Heart right ventricle (tissue), 16 donors: ENCODE measurements around the gene ETV2. TPM values are rescaled to one million over a fixed set of nuclear protein-coding genes. Genes with fewer than 3 reads are reported as not detected.
"Not testable (repeated sequence)": the region's sequence is repeated elsewhere in the genome, so short reads cannot be mapped to it uniquely, and the experiment has no call there.

Source experiments
- ATAC-seq, 8 donors: fragments of 200-7000 bp; cut with Tn5 transposase; one replicate each; pipeline ENCODE4 v1.9.1; 2020; ENCODE audit warnings: mild to moderate bottlenecking in 8 of 8, moderate library complexity in 8 of 8, moderate number of reproducible peaks in 1 of 8
- DNase-seq, 2 donors: peaks; one replicate each; pipeline ENCODE4 v3.0.0-alpha.2; 2020
- H3K27ac ChIP-seq, 10 donors: fragments of 200-600 bp; sonication (generic) in 2 of 10; one replicate each; pipeline versions ENCODE4 v1.5.0 to v1.8.0; 2020 to 2022; ENCODE audit warnings: mild to moderate bottlenecking in 3 of 10
- H3K27me3 ChIP-seq, 7 donors: fragments of 200-600 bp; one replicate each; pipeline ENCODE4 v1.8.0; 2021 to 2022; ENCODE audit warnings: mild to moderate bottlenecking in 2 of 7
- H3K36me3 ChIP-seq, 9 donors: fragments of 200-600 bp; sonication (generic) in 1 of 9; one replicate each; pipeline versions ENCODE4 v1.5.0 to v1.8.0; 2020 to 2022; ENCODE audit warnings: mild to moderate bottlenecking in 2 of 9
- H3K4me1 ChIP-seq, 9 donors: fragments of 200-600 bp; sonication (generic) in 1 of 9; one replicate each; pipeline versions ENCODE4 v1.5.0 to v1.8.0; 2020 to 2022; ENCODE audit warnings: mild to moderate bottlenecking in 4 of 9
- H3K4me3 ChIP-seq, 10 donors: fragments of 200-600 bp; sonication (generic) in 2 of 10; one replicate each; pipeline versions ENCODE4 v1.5.0 to v1.8.0; 2020 to 2022; ENCODE audit warnings: mild to moderate bottlenecking in 7 of 10, moderate library complexity in 2 of 10
- H3K9me3 ChIP-seq, 11 donors: fragments of 200-600 bp in 10 of 11; sonication (generic) in 2 of 11; one replicate each; pipeline versions ENCODE4 v1.5.0 to v1.8.0; 2013 to 2022; ENCODE audit warnings: mild to moderate bottlenecking in 2 of 11, control low read depth in 1 of 11, moderate library complexity in 1 of 11
- WGBS, 2 donors: extraction: QIAGEN DNeasy Blood & Tissue Kit; methylation state at CpG; one replicate each; pipeline ENCODE4 v1.1.7; 2013; ENCODE audit warnings: inconsistent platforms in 1 of 2; 5-methylcytosine and 5-hydroxymethylcytosine counted together
- intact Hi-C, 10 donors: fragments of 100-400 bp; cut with DNase I; formaldehyde crosslinking; loops; one replicate each; pipeline versions ENCODE4 v1.11.1 to v1.14.2; 2022
- polyA plus RNA-seq, 2 donors: library from polyadenylated mRNA; stranded (reverse); fragments of 200-250 nt; gene quantifications; one replicate each; pipeline ENCODE4 v1.2.3, GENCODE V29; 2013
- total RNA-seq, 10 donors: library from RNA; stranded (reverse); fragmentation: NEBNext Ultra II Directional in 3 of 10; extraction: Animal tissue kit (Norgen Biotek cat#: 25700) in 3 of 10; gene quantifications; one replicate each; pipeline versions ENCODE4 v1.2.1 to v1.2.4, GENCODE V29; 2021 to 2023
- TF ChIP-seq, protein P1 (sequence below), 9 donors: fragments of 200-600 bp; sonication (generic) in 2 of 9; IDR thresholded peaks; one replicate each; pipeline versions ENCODE4 v1.5.0 to v1.8.0; 2021 to 2022; ENCODE audit warnings: antibody characterized with exemption in 9 of 9, mild to moderate bottlenecking in 5 of 9, moderate library complexity in 1 of 9
- donor health status: Arrhythmogenic right ventricular cardiomyopathy.
- donor health status: ischemic (EF 13 %, LVEDD 7.1; RV severe dilation, severe dysfunction).
- donor health status: healthy with polysubstance abuse.
- donor health status: DM: no; HTN: yes; CAD: no.
- donor health status: DM: no; HTN: no; CAD: no.
- donor health status: ischemic (EF 25% LVEDD 6.9; RV normal size, moderate dysfunction).
- donor health status: ischemic (EF 25% LVEDD 5.7; RV mildly dilated, moderate dysfunction).
- donor health status: healthy.
- donor health status: DM: yes; HTN: yes; CAD: no.
- donor health status: Ischemic cardiomyopathy.
- donor health status: ischemic (EF 35%, LVEDD 5.7; RV mildly dilated, moderate dysfunction).
- donor health status: nonischemic (EF 11% LVEDD 7.7; RV severe dilation, severe dysfunction).
- donor health status: DM: yes; HTN: yes; CAD: no.
- donor health status: PGD.
- donor health status: ischemic (EF 29% LVEDD 5.4; RV normal size, mild dysfunction).
- donor health status: nonischemic (EF 23%, LVEDD 6.1; RV moderate dilation, normal function).

ETV2 gene
- total and polyA plus RNA-seq, 12 donors: 0.26 to 1.5 (median 0.41) TPM; not detected in 6

DNA sequence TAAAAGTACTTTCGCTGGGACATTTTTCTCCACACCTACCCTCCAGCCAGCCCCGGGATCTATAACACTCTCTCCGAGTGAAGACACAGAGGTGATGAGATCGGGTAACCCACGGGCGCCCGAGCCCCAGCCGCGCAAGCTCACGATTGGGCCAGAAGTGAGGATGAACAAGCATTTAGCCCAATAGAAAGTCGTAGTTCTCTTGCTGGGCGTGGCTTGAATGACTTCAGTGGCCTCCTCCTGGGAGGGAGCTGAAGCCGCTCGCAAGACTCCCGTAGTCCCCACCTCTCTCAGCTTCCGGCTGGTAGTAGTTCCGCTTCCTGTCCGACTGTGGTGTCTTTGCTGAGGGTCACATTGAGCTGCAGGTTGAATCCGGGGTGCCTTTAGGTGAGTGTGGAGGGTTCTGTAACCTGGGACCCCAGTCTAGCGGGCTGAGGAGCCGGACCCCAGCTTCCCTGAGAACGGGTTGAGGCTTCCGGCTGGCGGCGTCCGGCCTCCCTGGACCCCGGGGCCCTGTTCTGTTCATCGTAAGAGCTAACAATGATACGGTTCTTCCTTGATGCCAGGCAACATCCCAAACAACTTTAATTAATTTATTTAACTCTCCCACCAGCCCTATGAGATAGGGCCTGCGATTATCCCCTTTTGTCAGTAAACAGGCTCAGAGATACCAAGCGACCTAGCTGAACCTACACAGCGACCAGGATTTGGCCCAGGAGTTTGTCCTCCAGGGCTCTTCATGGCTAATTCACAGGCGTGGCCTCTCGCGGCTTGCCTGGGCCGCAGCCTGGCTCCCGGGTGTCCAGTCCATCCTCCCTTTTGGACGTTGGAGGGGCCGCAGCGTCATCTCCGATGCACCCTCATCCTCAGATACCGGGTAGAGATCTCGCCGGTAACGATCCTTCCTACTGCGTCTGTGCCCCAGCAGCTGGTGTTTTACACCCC, 6.7 kb downstream of the ETV2 start, which contains the start of gene COX6B1:
TSS of gene COX6B1 (plus strand) at position 307 of the 945 bp plus-strand sequence. CDS start 2,921 bp downstream, outside the sequence.
- DNase-seq (peak; percentile 85 to 97), ATAC-seq (peak; percentile 78 to 88 (median 84))
- H3K27ac ChIP-seq: peak within 1 kb of the TSS; percentile 88 to 97 (median 95)
- H3K9me3 ChIP-seq: no peaks in the 10 kb centered on the region
- 0% methylated on average over 46 of the region's 46 CpGs for WGBS, 2 donors
- intact Hi-C loops: loop anchor here in 2 of 10 donors (1.0 to 10.0 kb wide), 2 partner anchors 99 to 103 kb away; partner anchors contain the start of gene TMEM147 (in 1 of the 2)
- H3K27me3 ChIP-seq: no peaks in the 10 kb centered on the region
- TF ChIP-seq, protein P1, sequence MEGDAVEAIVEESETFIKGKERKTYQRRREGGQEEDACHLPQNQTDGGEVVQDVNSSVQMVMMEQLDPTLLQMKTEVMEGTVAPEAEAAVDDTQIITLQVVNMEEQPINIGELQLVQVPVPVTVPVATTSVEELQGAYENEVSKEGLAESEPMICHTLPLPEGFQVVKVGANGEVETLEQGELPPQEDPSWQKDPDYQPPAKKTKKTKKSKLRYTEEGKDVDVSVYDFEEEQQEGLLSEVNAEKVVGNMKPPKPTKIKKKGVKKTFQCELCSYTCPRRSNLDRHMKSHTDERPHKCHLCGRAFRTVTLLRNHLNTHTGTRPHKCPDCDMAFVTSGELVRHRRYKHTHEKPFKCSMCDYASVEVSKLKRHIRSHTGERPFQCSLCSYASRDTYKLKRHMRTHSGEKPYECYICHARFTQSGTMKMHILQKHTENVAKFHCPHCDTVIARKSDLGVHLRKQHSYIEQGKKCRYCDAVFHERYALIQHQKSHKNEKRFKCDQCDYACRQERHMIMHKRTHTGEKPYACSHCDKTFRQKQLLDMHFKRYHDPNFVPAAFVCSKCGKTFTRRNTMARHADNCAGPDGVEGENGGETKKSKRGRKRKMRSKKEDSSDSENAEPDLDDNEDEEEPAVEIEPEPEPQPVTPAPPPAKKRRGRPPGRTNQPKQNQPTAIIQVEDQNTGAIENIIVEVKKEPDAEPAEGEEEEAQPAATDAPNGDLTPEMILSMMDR (IDR thresholded peaks at IDR 0.05): no peak
- H3K36me3 ChIP-seq: peaks cover 0 to 40% (median 23%) of the 10 kb centered on the region in 9 donors
- H3K4me1 ChIP-seq: peaks cover 6 to 62% (median 44%) of the 10 kb centered on the region in 9 donors
- peak within 1 kb of the TSS; percentile 63 to 98 (median 87) for H3K4me3 ChIP-seq

- WGBS, 2 donors: 53 to 55% methylated on average over 9 of the region's 9 CpGs
- TF ChIP-seq, protein P1 (IDR thresholded peaks at IDR 0.05): no peak
- Histone ChIP-seq H3K27ac (no peak overlapping the region), H3K9me3 (no peaks in the 10 kb centered on the region), H3K4me1 (peaks cover 2 to 39% (median 32%) of the 10 kb centered on the region in 9 donors), H3K27me3 (no peaks in the 10 kb centered on the region), H3K4me3 (no peak overlapping the region), H3K36me3 (peaks cover 0 to 63% (median 44%) of the 10 kb centered on the region in 9 donors)
- no peak for DNase-seq
- no peak for ATAC-seq
- intact Hi-C loops: no loop called here
Observed at GRCh38 chr19:35650581-35650980, 9.0 kb downstream of the ETV2 start.

DNA sequence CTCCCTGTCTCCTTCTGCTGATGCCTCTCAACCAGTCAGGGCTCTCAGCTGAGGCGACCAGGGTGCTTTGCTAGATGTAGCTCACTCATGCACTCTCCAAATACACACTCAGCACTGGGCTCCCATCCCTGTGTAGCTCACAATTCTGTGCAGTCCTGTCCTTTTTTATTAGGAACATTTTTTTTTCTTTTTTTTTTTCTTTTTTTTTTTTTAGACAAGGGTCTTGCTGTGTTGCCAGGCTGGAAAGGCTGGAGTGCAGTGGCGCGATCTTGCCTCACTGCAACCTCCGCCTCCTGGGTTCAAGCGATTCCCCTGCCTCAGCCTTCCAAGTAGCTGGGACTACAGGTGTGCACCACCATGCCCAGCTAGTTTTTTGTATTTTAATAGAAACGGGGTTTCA, 13.3 kb downstream of the ETV2 start:
- DNase-seq, H3K9me3 ChIP-seq, H3K4me3 ChIP-seq, H3K27me3 ChIP-seq, H3K27ac ChIP-seq, intact Hi-C loops: not testable (repeated sequence)
- ATAC-seq: peak in 1 of 8 donors; percentile 20
- 96 to 98% methylated on average over 6 of the region's 6 CpGs for WGBS, 2 donors
- Histone ChIP-seq H3K36me3 (peaks cover 0 to 100% (median 74%) of the 10 kb centered on the region in 9 donors), H3K4me1 (peaks cover 2 to 20% (median 10%) of the 10 kb centered on the region in 9 donors)

DNA sequence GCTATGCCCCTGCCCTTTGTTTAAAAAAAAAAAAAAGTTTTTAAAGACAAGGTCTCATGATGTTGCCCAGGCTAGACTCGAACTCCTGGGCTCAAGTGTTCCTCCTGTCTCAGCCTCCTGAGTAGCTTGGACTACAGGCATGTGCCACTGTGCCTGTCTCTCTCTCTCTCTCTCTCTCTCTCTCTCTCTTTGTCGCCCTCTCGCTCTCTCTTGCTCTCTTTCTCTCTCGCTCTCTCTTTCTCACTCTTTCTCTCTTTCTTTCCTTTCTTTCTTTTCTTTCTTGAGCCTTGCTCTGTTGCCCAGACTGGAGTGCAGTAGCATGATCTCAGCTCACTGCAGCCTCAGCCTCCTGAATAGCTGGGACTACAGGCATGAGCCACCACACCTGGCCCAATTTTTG, 14.1 kb downstream of the ETV2 start:
- H3K4me1 ChIP-seq: peaks cover 0 to 12% (median 2%) of the 10 kb centered on the region in 9 donors
- no peaks in the 10 kb centered on the region for H3K27me3 ChIP-seq
- H3K9me3 ChIP-seq: no peaks in the 10 kb centered on the region
- no peak for DNase-seq
- H3K36me3 ChIP-seq: peaks cover 0 to 100% (median 71%) of the 10 kb centered on the region in 9 donors
- intact Hi-C loops: no loop called here
- no peak overlapping the region for H3K27ac ChIP-seq
- WGBS, 2 donors: 95 to 98% methylated on average over 4 of the region's 4 CpGs
- no peak for ATAC-seq
- TF ChIP-seq, protein P1 (IDR thresholded peaks at IDR 0.05): no peak
- H3K4me3 ChIP-seq: no peak overlapping the region
